Measurements from ENCODE around the gene KLHL3. TPM values are rescaled to one million over a fixed set of nuclear protein-coding genes. Genes with fewer than 3 reads are reported as not detected.

The KLHL3 gene
- total RNA-seq, 1 experiment from 2014 or later: 3.5 TPM

GRCh38 chr5:137573376-137573775, 162.5 kb downstream of the KLHL3 start:
- CTCF ChIA-PET: no interaction called here
- H3K9me3 Mint-ChIP-seq (ENCODE audit: unreplicated experiment): peaks cover 10% of the 10 kb centered on the region

GRCh38 chr5:137572042-137572695, 163.7 kb downstream of the KLHL3 start:
- ChIA-PET POLR2A (no interaction called here), CTCF (no interaction called here)
- BruUV-seq (replicated peaks): no TSS peak
- H3K27me3 ChIP-seq (replicated peaks; ENCODE audit: control insufficient read depth, insufficient read depth, low read length): no peaks in the 10 kb centered on the region
- no peaks in the 10 kb centered on the region for H3K4me1 ChIP-seq
- H3K9me3 Mint-ChIP-seq (ENCODE audit: unreplicated experiment): peaks cover 10% of the 10 kb centered on the region
- no peak overlapping the region for H3K4me3 Mint-ChIP-seq (ENCODE audit: unreplicated experiment)
- intact Hi-C loops (cut with micrococcal nuclease; ENCODE audit: unreplicated experiment): no loop called here
- H3K9me3 ChIP-seq: 0 out of 2 replicates have a peak, but pooled peaks cover 7% of the 10 kb centered on the region
- no peaks in the 10 kb centered on the region for H3K4me1 Mint-ChIP-seq (ENCODE audit: low read depth, unreplicated experiment)
- H3K36me3 ChIP-seq (ENCODE audit: control insufficient read depth, insufficient read depth, low read length): no peaks in the 10 kb centered on the region
- no peaks in the 10 kb centered on the region for H3K36me3 Mint-ChIP-seq (ENCODE audit: insufficient read depth, unreplicated experiment)
- H3K27ac Mint-ChIP-seq (ENCODE audit: unreplicated experiment): no peak overlapping the region
- DNase-seq: no peak
- H3K4me3 ChIP-seq (ENCODE audit: low read depth, low read length): no peak overlapping the region
- peaks cover 21% of the 10 kb centered on the region for H3K27me3 Mint-ChIP-seq (ENCODE audit: insufficient read depth, unreplicated experiment)
- TF ChIP-seq CTCF (IDR thresholded peaks at IDR 0.05; ENCODE audit: insufficient read depth in 1 of 2, low read depth in 1 of 2, low read length in 1 of 2, severe bottlenecking in 1 of 2, unreplicated experiment in 1 of 2): no peak

More at GRCh38 chr5:137573376-137573775, 162.5 kb downstream of the KLHL3 start:
- no peak for DNase-seq
- H3K36me3 ChIP-seq (ENCODE audit: control insufficient read depth, insufficient read depth, low read length): no peaks in the 10 kb centered on the region
- H3K4me3 ChIP-seq (ENCODE audit: low read depth, low read length): no peak overlapping the region
- Mint-ChIP-seq H3K27ac (ENCODE audit: unreplicated experiment) (no peak overlapping the region), H3K27me3 (ENCODE audit: insufficient read depth, unreplicated experiment) (peaks cover 21% of the 10 kb centered on the region), H3K36me3 (ENCODE audit: insufficient read depth, unreplicated experiment) (no peaks in the 10 kb centered on the region), H3K4me1 (ENCODE audit: low read depth, unreplicated experiment) (no peaks in the 10 kb centered on the region), H3K4me3 (ENCODE audit: unreplicated experiment) (no peak overlapping the region)
- TF ChIP-seq CTCF (IDR thresholded peaks at IDR 0.05; ENCODE audit: insufficient read depth in 1 of 2, low read depth in 1 of 2, low read length in 1 of 2, severe bottlenecking in 1 of 2, unreplicated experiment in 1 of 2): no peak
- H3K9me3 ChIP-seq: 0 out of 2 replicates have a peak, but pooled peaks cover 7% of the 10 kb centered on the region
- no peaks in the 10 kb centered on the region for H3K27me3 ChIP-seq (replicated peaks; ENCODE audit: control insufficient read depth, insufficient read depth, low read length)
- POLR2A ChIA-PET: no interaction called here
- no TSS peak for BruUV-seq (replicated peaks)
- intact Hi-C loops (cut with micrococcal nuclease; ENCODE audit: unreplicated experiment): no loop called here
- no peaks in the 10 kb centered on the region for H3K4me1 ChIP-seq

DNA sequence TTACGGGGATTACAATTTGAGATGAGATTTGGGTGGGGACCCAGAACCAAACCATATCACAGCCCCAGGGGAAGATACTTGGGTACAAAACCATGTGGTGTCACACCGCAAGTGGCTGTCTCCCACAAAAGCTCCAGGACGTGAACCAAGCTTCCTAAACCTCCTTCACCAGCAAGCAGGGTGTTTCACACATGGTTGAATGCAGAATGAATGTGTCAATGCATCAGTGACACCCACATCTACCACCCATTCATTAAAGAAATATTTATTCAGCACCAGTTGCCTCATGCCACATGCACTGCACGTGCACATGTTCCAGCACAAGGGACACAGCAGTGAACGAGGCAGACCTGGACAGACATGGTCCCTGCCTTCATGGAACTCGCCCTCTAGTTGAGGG, 165.8 kb downstream of the KLHL3 start:
- H3K4me1 ChIP-seq: no peaks in the 10 kb centered on the region
- H3K9me3 Mint-ChIP-seq (ENCODE audit: unreplicated experiment): no peaks in the 10 kb centered on the region
- BruUV-seq (replicated peaks): no TSS peak
- no peaks in the 10 kb centered on the region for H3K36me3 ChIP-seq (ENCODE audit: control insufficient read depth, insufficient read depth, low read length)
- no peak for DNase-seq
- no peak overlapping the region for H3K4me3 ChIP-seq (ENCODE audit: low read depth, low read length)
- no peak overlapping the region for H3K4me3 Mint-ChIP-seq (ENCODE audit: unreplicated experiment)
- POLR2A ChIA-PET: interaction anchor here (0.5 kb wide), 1 partner anchor 11 kb away, joined by 3 read pairs; no protein-coding TSS in a partner anchor
- H3K27ac Mint-ChIP-seq (ENCODE audit: unreplicated experiment): no peak overlapping the region
- H3K27me3 ChIP-seq (replicated peaks; ENCODE audit: control insufficient read depth, insufficient read depth, low read length): no peaks in the 10 kb centered on the region
- no peak for TF ChIP-seq CTCF (IDR thresholded peaks at IDR 0.05; ENCODE audit: insufficient read depth in 1 of 2, low read depth in 1 of 2, low read length in 1 of 2, severe bottlenecking in 1 of 2, unreplicated experiment in 1 of 2)
- CTCF ChIA-PET: no interaction called here
- intact Hi-C loops (cut with micrococcal nuclease; ENCODE audit: unreplicated experiment): no loop called here
- H3K27me3 Mint-ChIP-seq (ENCODE audit: insufficient read depth, unreplicated experiment): peaks cover 29% of the 10 kb centered on the region
- no peaks in the 10 kb centered on the region for H3K9me3 ChIP-seq
- H3K4me1 Mint-ChIP-seq (ENCODE audit: low read depth, unreplicated experiment): no peaks in the 10 kb centered on the region
- no peaks in the 10 kb centered on the region for H3K36me3 Mint-ChIP-seq (ENCODE audit: insufficient read depth, unreplicated experiment)

Small RNAs within 50 kb of the gene (microRNA-seq; reads per million reads assigned to microRNA genes)
- gene MIR874: 77.5 reads per million, percentile 69 among the genes with 10 or more reads in this experiment

Other genes with a start within 250 kb of the KLHL3 start
- gene SPOCK1, start 236.8 kb downstream of the KLHL3 start, total RNA-seq (2022): not detected in 2 replicates
- 41.9 and 42.5 TPM in 2 replicates for gene HNRNPA0, start 18.3 kb upstream of the KLHL3 start, total RNA-seq (2022)
- gene MYOT, start 131.8 kb upstream of the KLHL3 start, total RNA-seq (2022): not detected in 2 replicates
- gene PKD2L2, start 153.4 kb upstream of the KLHL3 start, total RNA-seq (2022): not detected in 2 replicates

Measured in Caco-2 (cell line).